H1 (cell line): ENCODE results near the gene APOL1. TPM values are rescaled to one million over a fixed set of nuclear protein-coding genes. Genes with fewer than 3 reads are reported as not detected.

Experiments used
- polyA plus RNA-seq, 7 experiments: library from polyadenylated mRNA; depleted of rRNA in 3 of 7; stranded (reverse) in 5 of 7; unstranded in 2 of 7; fragments of >200 nt in 5 of 7; fragments of 200-250 nt in 2 of 7; gene quantifications; 1 replicate in 5 of 7; 2 replicates in 1 of 7; 4 replicates in 1 of 7; pipeline versions ENCODE4 v1.2.1 to v1.2.3, GENCODE V29; 2011 to 2013; ENCODE audit warnings: missing spikeins in 2 of 7, mixed read lengths in 2 of 7
- total RNA-seq: library from RNA; stranded (reverse); fragmentation: NEBNext Ultra II Directional; extraction: Animal tissue kit (Norgen Biotek cat#: 25700); gene quantifications from 2 replicates; pipeline ENCODE4 v1.2.1, GENCODE V29; 2021
- TF ChIP-seq, protein P1 (sequence below): IDR thresholded peaks from 2 replicates; pipeline ENCODE4 v1.6.1; 2012; ENCODE audit warnings: low read length, inconsistent platforms
- TF ChIP-seq, protein P2 (sequence below): IDR thresholded peaks from 2 replicates; pipeline ENCODE4 v1.6.1; 2012; ENCODE audit warnings: inconsistent platforms

APOL1 gene
- total and polyA plus RNA-seq, 2 of the 8 experiments (the other 6 are each of a cell fraction or from before 2014, with no cell fraction given) = not detected

DNA sequence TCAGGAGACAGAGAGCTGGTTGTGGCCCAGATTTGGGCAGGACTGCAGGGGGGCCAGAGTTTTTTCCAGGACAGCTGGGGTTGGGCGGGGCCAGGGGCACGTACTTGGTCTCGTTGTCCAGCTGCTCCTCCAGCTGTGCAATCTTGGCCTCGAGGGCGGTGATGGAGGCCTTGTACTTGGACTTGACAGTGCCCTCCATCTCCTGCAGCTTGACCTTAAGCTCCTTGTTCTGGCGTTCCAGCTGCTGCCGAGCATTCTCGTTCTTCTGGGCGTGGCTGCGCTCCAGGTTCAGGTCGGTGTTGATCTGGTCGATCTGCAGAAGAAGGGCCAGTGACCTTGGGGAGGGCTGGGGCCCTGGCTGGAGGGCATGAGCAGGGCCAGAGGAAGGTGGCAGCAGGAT, 32.1 kb downstream of the APOL1 start (continued):
- TF ChIP-seq, protein P1, sequence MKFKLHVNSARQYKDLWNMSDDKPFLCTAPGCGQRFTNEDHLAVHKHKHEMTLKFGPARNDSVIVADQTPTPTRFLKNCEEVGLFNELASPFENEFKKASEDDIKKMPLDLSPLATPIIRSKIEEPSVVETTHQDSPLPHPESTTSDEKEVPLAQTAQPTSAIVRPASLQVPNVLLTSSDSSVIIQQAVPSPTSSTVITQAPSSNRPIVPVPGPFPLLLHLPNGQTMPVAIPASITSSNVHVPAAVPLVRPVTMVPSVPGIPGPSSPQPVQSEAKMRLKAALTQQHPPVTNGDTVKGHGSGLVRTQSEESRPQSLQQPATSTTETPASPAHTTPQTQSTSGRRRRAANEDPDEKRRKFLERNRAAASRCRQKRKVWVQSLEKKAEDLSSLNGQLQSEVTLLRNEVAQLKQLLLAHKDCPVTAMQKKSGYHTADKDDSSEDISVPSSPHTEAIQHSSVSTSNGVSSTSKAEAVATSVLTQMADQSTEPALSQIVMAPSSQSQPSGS = no peak
- TF ChIP-seq, protein P2, sequence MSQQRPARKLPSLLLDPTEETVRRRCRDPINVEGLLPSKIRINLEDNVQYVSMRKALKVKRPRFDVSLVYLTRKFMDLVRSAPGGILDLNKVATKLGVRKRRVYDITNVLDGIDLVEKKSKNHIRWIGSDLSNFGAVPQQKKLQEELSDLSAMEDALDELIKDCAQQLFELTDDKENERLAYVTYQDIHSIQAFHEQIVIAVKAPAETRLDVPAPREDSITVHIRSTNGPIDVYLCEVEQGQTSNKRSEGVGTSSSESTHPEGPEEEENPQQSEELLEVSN = no peak
